Liver (tissue), 9 donors: ENCODE measurements around the gene MCF2L. TPM values are rescaled to one million over a fixed set of nuclear protein-coding genes. Genes with fewer than 3 reads are reported as not detected.

Experiments used
- DNase-seq: peaks from one replicate; pipeline ENCODE4 v3.0.0-alpha.2; 2017; ENCODE audit warnings: low spot score
- H3K27ac ChIP-seq, 2 donors: one replicate each; pipeline ENCODE4 v1.7.0; 2013; ENCODE audit warnings: inconsistent platforms in 2 of 2, low read length in 2 of 2, control low read depth in 1 of 2, low read depth in 1 of 2, mild to moderate bottlenecking in 1 of 2
- H3K27me3 ChIP-seq, 4 donors: one replicate each; pipeline versions ENCODE4 v1.6.1 to v1.7.0; 2013; ENCODE audit warnings: low read length in 3 of 4, inconsistent platforms in 1 of 4, mild to moderate bottlenecking in 1 of 4, moderate library complexity in 1 of 4; ENCODE audit not compliant: control insufficient read depth in 4 of 4, insufficient read depth in 4 of 4
- H3K36me3 ChIP-seq, 4 donors: one replicate each; pipeline versions ENCODE4 v1.6.1 to v1.7.0; 2013; ENCODE audit warnings: low read length in 3 of 4, mild to moderate bottlenecking in 3 of 4, low read depth in 1 of 4, moderate library complexity in 1 of 4; ENCODE audit not compliant: control insufficient read depth in 4 of 4, insufficient read depth in 3 of 4
- H3K4me1 ChIP-seq, 4 donors: one replicate each; pipeline versions ENCODE4 v1.6.1 to v1.7.0; 2013; ENCODE audit warnings: low read length in 3 of 4, mild to moderate bottlenecking in 3 of 4, moderate library complexity in 1 of 4; ENCODE audit not compliant: control insufficient read depth in 4 of 4, insufficient read depth in 4 of 4
- H3K4me3 ChIP-seq, 3 donors: one replicate each; pipeline versions ENCODE4 v1.6.1 to v1.7.0; 2013; ENCODE audit warnings: low read length in 3 of 3, control low read depth in 1 of 3, low read depth in 1 of 3, mild to moderate bottlenecking in 1 of 3
- H3K9ac ChIP-seq, 2 donors: one replicate each; pipeline ENCODE4 v1.7.0; 2013; ENCODE audit warnings: low read length in 2 of 2, mild to moderate bottlenecking in 2 of 2, moderate library complexity in 2 of 2, control low read depth in 1 of 2, low read depth in 1 of 2
- H3K9me3 ChIP-seq, 4 donors: one replicate each; pipeline versions ENCODE4 v1.6.1 to v1.7.0; 2013; ENCODE audit warnings: low read length in 3 of 4; ENCODE audit not compliant: control insufficient read depth in 4 of 4
- ATF3 ChIP-seq: IDR thresholded peaks from 2 replicates; pipeline ENCODE4 v1.6.1; 2016; ENCODE audit warnings: antibody characterized with exemption
- FOXA1 ChIP-seq: IDR thresholded peaks from 2 replicates; pipeline ENCODE4 v1.6.1; 2016; ENCODE audit warnings: antibody characterized with exemption
- GABPA ChIP-seq, 2 donors: IDR thresholded peaks in 1 of 2; conservative IDR thresholded peaks in 1 of 2; 2 replicates each; pipeline ENCODE4 v1.6.1; 2016; ENCODE audit warnings: antibody characterized with exemption in 2 of 2, mild to moderate bottlenecking in 1 of 2, moderate library complexity in 1 of 2
- HNF4A ChIP-seq, 2 donors: conservative IDR thresholded peaks; 2 replicates each; pipeline ENCODE4 v1.6.1; 2016; ENCODE audit warnings: antibody characterized with exemption in 2 of 2, mild to moderate bottlenecking in 2 of 2
- JUND ChIP-seq, 2 donors: IDR thresholded peaks; 2 replicates each; pipeline ENCODE4 v1.6.1; 2016; ENCODE audit warnings: antibody characterized with exemption in 2 of 2
- MAX ChIP-seq: IDR thresholded peaks from 2 replicates; pipeline ENCODE4 v1.6.1; 2016; ENCODE audit warnings: antibody characterized with exemption
- NR2F2 ChIP-seq: IDR thresholded peaks from 2 replicates; pipeline ENCODE4 v1.6.1; 2016; ENCODE audit warnings: antibody characterized with exemption
- RAD21 ChIP-seq, 2 donors: IDR thresholded peaks; 2 replicates each; pipeline ENCODE4 v1.6.1; 2016; ENCODE audit warnings: antibody characterized with exemption in 2 of 2, mild to moderate bottlenecking in 2 of 2
- REST ChIP-seq: IDR thresholded peaks from 2 replicates; pipeline ENCODE4 v1.6.1; 2016; ENCODE audit warnings: antibody characterized with exemption, mild to moderate bottlenecking
- RXRA ChIP-seq, 2 donors: IDR thresholded peaks; 2 replicates each; pipeline ENCODE4 v1.6.1; 2017 to 2018; ENCODE audit warnings: antibody characterized with exemption in 2 of 2, mild to moderate bottlenecking in 1 of 2
- TAF1 ChIP-seq: conservative IDR thresholded peaks from 2 replicates; pipeline ENCODE4 v1.6.1; 2016; ENCODE audit warnings: antibody characterized with exemption, mild to moderate bottlenecking
- WGBS: extraction: QIAGEN DNeasy Blood & Tissue Kit; methylation state at CpG from one replicate; pipeline ENCODE4 v1.1.7; 2013; 5-methylcytosine and 5-hydroxymethylcytosine counted together
- polyA plus RNA-seq, 2 donors: library from polyadenylated mRNA; stranded (reverse) in 1 of 2; unstranded in 1 of 2; fragments of 200-250 nt in 1 of 2; fragments of >200 nt in 1 of 2; fragmentation: Nextera tagmentation in 1 of 2; extraction: Ambion mirVana in 1 of 2; gene quantifications; one replicate each; pipeline versions ENCODE4 v1.2.1 to v1.2.3, GENCODE V29; 2013 to 2015
- total RNA-seq, 2 donors: library from RNA; depleted of rRNA; stranded (reverse); fragments of >200 nt; gene quantifications; one replicate each; pipeline ENCODE4 v1.2.3, GENCODE V29; 2014
- donor health status: healthy.
- donor health status: healthy.
- donor health status: healthy.
- donor health status: healthy.
- donor health status: healthy.

MCF2L gene
- total and polyA plus RNA-seq, 4 donors = 2.9 to 12.8 (median 7.1) TPM

- TF ChIP-seq MAX (no peak), REST (no peak), JUND (IDR thresholded peaks at IDR 0.05) (no peak), NR2F2 (no peak)
Observed at GRCh38 chr13:113063091-113063491, 94.1 kb downstream of the MCF2L start (continued).

GRCh38 chr13:113064000-113064533 lies 95.1 kb downstream of the MCF2L start:
- DNase-seq = no peak
- 94% methylated on average over 29 of the region's 29 CpGs for WGBS

GRCh38 chr13:113064534-113065405 lies 95.8 kb downstream of the MCF2L start:
- no peak for DNase-seq
- Histone ChIP-seq H3K9ac (no peak overlapping the region), H3K4me3 (no peak overlapping the region), H3K27me3 (no peaks in the 10 kb centered on the region), H3K27ac (no peak overlapping the region), H3K36me3 (peaks cover 0 to 28% (median 3%) of the 10 kb centered on the region in 4 donors), H3K9me3 (no peaks in the 10 kb centered on the region), H3K4me1 (no peaks in the 10 kb centered on the region)
- TF ChIP-seq GABPA (IDR thresholded peaks at IDR 0.05 in 1 of 2, conservative IDR thresholded peaks at IDR 0.05 in 1 of 2) (no peak), TAF1 (no peak), HNF4A (conservative IDR thresholded peaks at IDR 0.05) (no peak), ATF3 (no peak), FOXA1 (no peak), JUND (IDR thresholded peaks at IDR 0.05) (no peak), MAX (no peak), RAD21 (IDR thresholded peaks at IDR 0.05) (no peak), RXRA (IDR thresholded peaks at IDR 0.05) (no peak)
- 93% methylated on average over 41 of the region's 41 CpGs for WGBS

More at GRCh38 chr13:113064000-113064533, 95.1 kb downstream of the MCF2L start:
- Histone ChIP-seq H3K27ac (no peak overlapping the region), H3K9me3 (no peaks in the 10 kb centered on the region), H3K36me3 (peaks cover 0 to 28% (median 3%) of the 10 kb centered on the region in 4 donors), H3K9ac (no peak overlapping the region), H3K27me3 (no peaks in the 10 kb centered on the region), H3K4me1 (no peaks in the 10 kb centered on the region), H3K4me3 (no peak overlapping the region)
- TF ChIP-seq RXRA (IDR thresholded peaks at IDR 0.05) = no peak
- TF ChIP-seq NR2F2 = no peak
- TF ChIP-seq HNF4A (conservative IDR thresholded peaks at IDR 0.05) = no peak
- no peak for TF ChIP-seq ATF3
- TF ChIP-seq GABPA (IDR thresholded peaks at IDR 0.05 in 1 of 2, conservative IDR thresholded peaks at IDR 0.05 in 1 of 2) = no peak
